ENCODE results near the gene TOM1L1.

DNA sequence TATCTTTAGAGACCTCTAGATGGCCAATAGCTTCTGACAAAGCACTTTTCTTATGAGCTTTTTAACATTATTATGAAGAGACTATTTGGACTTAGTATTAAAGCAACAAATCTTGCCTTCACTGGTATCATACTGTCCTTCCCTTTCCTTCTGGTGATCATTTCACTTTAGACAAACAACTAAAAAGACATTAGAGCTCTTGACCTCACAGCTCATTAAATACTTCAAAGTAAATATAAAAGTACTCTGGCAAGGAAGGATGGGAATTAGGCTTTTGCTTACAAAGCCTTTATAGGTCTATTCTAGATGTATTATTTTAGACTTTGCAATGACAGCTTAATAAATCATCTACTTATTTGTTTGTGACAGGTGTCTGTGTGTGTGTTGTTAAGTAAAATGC is 79.0 kb downstream of the TOM1L1 start:
- TF ChIP-seq, protein P1, sequence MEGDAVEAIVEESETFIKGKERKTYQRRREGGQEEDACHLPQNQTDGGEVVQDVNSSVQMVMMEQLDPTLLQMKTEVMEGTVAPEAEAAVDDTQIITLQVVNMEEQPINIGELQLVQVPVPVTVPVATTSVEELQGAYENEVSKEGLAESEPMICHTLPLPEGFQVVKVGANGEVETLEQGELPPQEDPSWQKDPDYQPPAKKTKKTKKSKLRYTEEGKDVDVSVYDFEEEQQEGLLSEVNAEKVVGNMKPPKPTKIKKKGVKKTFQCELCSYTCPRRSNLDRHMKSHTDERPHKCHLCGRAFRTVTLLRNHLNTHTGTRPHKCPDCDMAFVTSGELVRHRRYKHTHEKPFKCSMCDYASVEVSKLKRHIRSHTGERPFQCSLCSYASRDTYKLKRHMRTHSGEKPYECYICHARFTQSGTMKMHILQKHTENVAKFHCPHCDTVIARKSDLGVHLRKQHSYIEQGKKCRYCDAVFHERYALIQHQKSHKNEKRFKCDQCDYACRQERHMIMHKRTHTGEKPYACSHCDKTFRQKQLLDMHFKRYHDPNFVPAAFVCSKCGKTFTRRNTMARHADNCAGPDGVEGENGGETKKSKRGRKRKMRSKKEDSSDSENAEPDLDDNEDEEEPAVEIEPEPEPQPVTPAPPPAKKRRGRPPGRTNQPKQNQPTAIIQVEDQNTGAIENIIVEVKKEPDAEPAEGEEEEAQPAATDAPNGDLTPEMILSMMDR (IDR thresholded peaks at IDR 0.05), result no peak
- TF ChIP-seq POLR2A (IDR thresholded peaks at IDR 0.05), result no peak
- TF ChIP-seq POLR2AphosphoS5 (IDR thresholded peaks at IDR 0.05), result no peak
- no peak for TF ChIP-seq EP300 (IDR thresholded peaks at IDR 0.05)

All from gastroesophageal sphincter (tissue), 3 donors.